Measurements from ENCODE around the gene PSD2.
A peak's percentile ranks its signal among the peaks of the same experiment; 100 is the strongest.

The PSD2 gene

GRCh38 chr5:139855946-139856540, 60.4 kb downstream of the PSD2 start:
- DNase-seq (ENCODE audit: low spot score): no peak

GRCh38 chr5:139856714-139857113, 61.1 kb downstream of the PSD2 start:
- DNase-seq (ENCODE audit: low spot score): no peak

- no peak for DNase-seq (ENCODE audit: low spot score)
These were observed 63.4 kb downstream of the PSD2 start for GRCh38 chr5:139859013-139859412.

GRCh38 chr5:139861021-139861888, 65.6 kb downstream of the PSD2 start:
- no peak for DNase-seq (ENCODE audit: low spot score)

- no peak for DNase-seq (ENCODE audit: low spot score)
These were observed 66.2 kb downstream of the PSD2 start for GRCh38 chr5:139861889-139862207.

GRCh38 chr5:139862313-139862712, 66.7 kb downstream of the PSD2 start:
- DNase-seq (ENCODE audit: low spot score): peak; percentile 37

GRCh38 chr5:139862803-139863202, 67.2 kb downstream of the PSD2 start:
- no peak for DNase-seq (ENCODE audit: low spot score)

- DNase-seq (ENCODE audit: low spot score): no peak
These were observed 67.8 kb downstream of the PSD2 start for GRCh38 chr5:139863361-139863760.

- peak; percentile 58 for DNase-seq (ENCODE audit: low spot score)
These were observed 68.4 kb downstream of the PSD2 start for GRCh38 chr5:139863855-139864558.

- no peak for DNase-seq (ENCODE audit: low spot score)
These were observed 69.3 kb downstream of the PSD2 start for GRCh38 chr5:139864716-139865483.

GRCh38 chr5:139867109-139867508, 71.5 kb downstream of the PSD2 start:
- DNase-seq (ENCODE audit: low spot score): no peak

GRCh38 chr5:139867581-139867980, 72.0 kb downstream of the PSD2 start:
- no peak for DNase-seq (ENCODE audit: low spot score)

GRCh38 chr5:139869042-139869790, 73.6 kb downstream of the PSD2 start:
- no peak for DNase-seq (ENCODE audit: low spot score)

- no peak for DNase-seq (ENCODE audit: low spot score)
These were observed 75.1 kb downstream of the PSD2 start for GRCh38 chr5:139870677-139871076.

- no peak for DNase-seq (ENCODE audit: low spot score)
These were observed 76.0 kb downstream of the PSD2 start for GRCh38 chr5:139871614-139872013.

GRCh38 chr5:139872052-139872766, 76.6 kb downstream of the PSD2 start:
- DNase-seq (ENCODE audit: low spot score): no peak

- DNase-seq (ENCODE audit: low spot score): no peak
These were observed 77.5 kb downstream of the PSD2 start for GRCh38 chr5:139872851-139873794.

- no peak for DNase-seq (ENCODE audit: low spot score)
These were observed 80.3 kb downstream of the PSD2 start for GRCh38 chr5:139875957-139876356.

GRCh38 chr5:139877129-139877597, 81.6 kb downstream of the PSD2 start:
- no peak for DNase-seq (ENCODE audit: low spot score)

GRCh38 chr5:139878093-139878492, 82.5 kb downstream of the PSD2 start:
- no peak for DNase-seq (ENCODE audit: low spot score)
